CD4-positive, alpha-beta T cell treated with Interleukin-21 for 1 hour (primary cell): ENCODE results near the gene SFT2D2.
"Not testable (repeated sequence)": the region's sequence is repeated elsewhere in the genome, so short reads cannot be mapped to it uniquely, and the experiment has no call there.

Experiments
- DNase-seq: peaks from one replicate; pipeline ENCODE4 v3.0.0-alpha.2; 2020

Gene SFT2D2

GRCh38 chr1:168225476-168226190 is at the start of gene SFT2D2:
Gene SFT2D2 (plus strand): TSS chr1:168226004. CDS start chr1:168226080, 76 bp downstream.
- DNase-seq = peak; percentile 76

GRCh38 chr1:168178227-168178637 is 47.6 kb upstream of the SFT2D2 start:
- DNase-seq = no peak

- peak; percentile 95 for DNase-seq
Observed at GRCh38 chr1:168178638-168179437, 47.0 kb upstream of the SFT2D2 start, which contains the start of gene TIPRL. Gene TIPRL (plus strand): TSS chr1:168178962. CDS start chr1:168179078, 116 bp downstream.

- DNase-seq = no peak
Observed at GRCh38 chr1:168179438-168180147, 46.2 kb upstream of the SFT2D2 start.

- no peak for DNase-seq
Observed at GRCh38 chr1:168180148-168180524, 45.7 kb upstream of the SFT2D2 start.

GRCh38 chr1:168181063-168181720 is 44.6 kb upstream of the SFT2D2 start:
- DNase-seq = not testable (repeated sequence)

- no peak for DNase-seq
Observed at GRCh38 chr1:168187177-168187576, 38.6 kb upstream of the SFT2D2 start.

GRCh38 chr1:168190403-168190802 is 35.4 kb upstream of the SFT2D2 start:
- no peak for DNase-seq

GRCh38 chr1:168195199-168196135 is 30.3 kb upstream of the SFT2D2 start:
- DNase-seq = no peak

GRCh38 chr1:168199056-168199455 is 26.7 kb upstream of the SFT2D2 start:
- no peak for DNase-seq

GRCh38 chr1:168202941-168203654 is 22.7 kb upstream of the SFT2D2 start:
- no peak for DNase-seq

GRCh38 chr1:168206111-168206510 is 19.7 kb upstream of the SFT2D2 start:
- DNase-seq = no peak

- not testable (repeated sequence) for DNase-seq
Observed at GRCh38 chr1:168207673-168208072, 18.1 kb upstream of the SFT2D2 start.

- DNase-seq = no peak
Observed at GRCh38 chr1:168210312-168210711, 15.5 kb upstream of the SFT2D2 start.

GRCh38 chr1:168213349-168213748 is 12.5 kb upstream of the SFT2D2 start:
- DNase-seq = no peak

- DNase-seq = no peak
Observed at GRCh38 chr1:168216171-168216570, 9.6 kb upstream of the SFT2D2 start.

- no peak for DNase-seq
Observed at GRCh38 chr1:168217664-168218063, 8.1 kb upstream of the SFT2D2 start.

GRCh38 chr1:168218658-168219057 is 7.1 kb upstream of the SFT2D2 start:
- no peak for DNase-seq

- DNase-seq = no peak
Observed at GRCh38 chr1:168220470-168220871, 5.3 kb upstream of the SFT2D2 start.

- DNase-seq = no peak
Observed at GRCh38 chr1:168221275-168221674, 4.5 kb upstream of the SFT2D2 start.

GRCh38 chr1:168223261-168223660 is 2.5 kb upstream of the SFT2D2 start:
- no peak for DNase-seq
